ENCODE results near the gene PDXK. TPM values are rescaled to one million over a fixed set of nuclear protein-coding genes. Genes with fewer than 3 reads are reported as not detected.
A peak's percentile ranks its signal among the peaks of the same experiment; 100 is the strongest.

The PDXK gene
- total and polyA plus RNA-seq, 2 of the 13 experiments (the other 11 are each of a cell fraction or from before 2014, with no cell fraction given) = 114 to 184 TPM

- TF ChIP-seq HNF1B (CRISPR knock-in tag; IDR thresholded peaks at IDR 0.05) (peak; percentile 97), SNAPC4 (CRISPR knock-in tag; IDR thresholded peaks at IDR 0.05) (no peak), FOXM1 (CRISPR knock-in tag; IDR thresholded peaks at IDR 0.05) (no peak), SP5 (CRISPR knock-in tag; IDR thresholded peaks at IDR 0.05; ENCODE audit: borderline replicate concordance, low read depth) (peak; percentile 62; the same call in 1 of the 2 replicates), ZNF883 (CRISPR knock-in tag; IDR thresholded peaks at IDR 0.05; ENCODE audit: not compliant biosample characterization) (peak; percentile 52), MYPOP (CRISPR knock-in tag; IDR thresholded peaks at IDR 0.05) (peak; percentile 86), ZNF678 (CRISPR knock-in tag; IDR thresholded peaks at IDR 0.05) (no peak), ZZZ3 (CRISPR knock-in tag; IDR thresholded peaks at IDR 0.05; ENCODE audit: borderline replicate concordance) (no peak), ARID2 (CRISPR knock-in tag; IDR thresholded peaks at IDR 0.05; ENCODE audit: borderline replicate concordance) (0 out of 2 replicates have a peak, but pooled peaks have one; percentile 26), CTCF (CRISPR knock-in tag; IDR thresholded peaks at IDR 0.05) (0 out of 2 replicates have a peak, but pooled peaks have one; percentile 28), ZNF740 (CRISPR knock-in tag; IDR thresholded peaks at IDR 0.05) (no peak), EED (CRISPR knock-in tag; IDR thresholded peaks at IDR 0.05) (no peak), ZNF670 (CRISPR knock-in tag; IDR thresholded peaks at IDR 0.05; ENCODE audit: borderline replicate concordance) (peak; percentile 91; the same call in 1 of the 2 replicates), ZNF484 (CRISPR knock-in tag; IDR thresholded peaks at IDR 0.05; ENCODE audit: borderline replicate concordance, low read depth) (no peak), THAP11 (CRISPR knock-in tag; IDR thresholded peaks at IDR 0.05) (peak; percentile 77), ZBTB14 (CRISPR knock-in tag; IDR thresholded peaks at IDR 0.05) (peak; percentile 35; the same call in 1 of the 2 replicates), SMC3 (IDR thresholded peaks at IDR 0.05; ENCODE audit: low read length) (peak; percentile 55), ZNF335 (CRISPR knock-in tag; IDR thresholded peaks at IDR 0.05) (peak; percentile 39; the same call in 1 of the 2 replicates)
Measured at GRCh38 chr21:43783098-43783700, 64.3 kb downstream of the PDXK start (continued).

Measured in HepG2 (cell line).